HCT116 (cell line): ENCODE data around the gene CCDC142.
A peak's percentile ranks its signal among the peaks of the same experiment; 100 is the strongest.

Source experiments
- CTCF ChIP-seq, 3 experiments: fragments of 200-600 bp in 1 of 3; sonication (generic) in 1 of 3; IDR thresholded peaks in 2 of 3; conservative IDR thresholded peaks in 1 of 3; 2 replicates each; pipeline ENCODE4 v1.5.1; 2012 to 2017; ENCODE audit warnings: low read depth in 2 of 3, low read length in 2 of 3, antibody characterized with exemption in 1 of 3, borderline replicate concordance in 1 of 3, control low read depth in 1 of 3, mild to moderate bottlenecking in 1 of 3, mixed read lengths in 1 of 3, mixed run types in 1 of 3, moderate library complexity in 1 of 3; ENCODE audit not compliant: insufficient read depth in 1 of 3
- ELF1 ChIP-seq: IDR thresholded peaks from 2 replicates; pipeline ENCODE4 v1.6.1; 2012; ENCODE audit warnings: low read depth, borderline replicate concordance
- POLR2A ChIP-seq: IDR thresholded peaks from 2 replicates; pipeline ENCODE4 v1.7.0; 2011; ENCODE audit warnings: borderline replicate concordance; ENCODE audit not compliant: insufficient read depth, insufficient read length; ENCODE audit errors: extremely low read depth
- POLR2AphosphoS5 ChIP-seq: IDR thresholded peaks from 2 replicates; pipeline ENCODE4 v1.6.1; 2011; ENCODE audit warnings: mild to moderate bottlenecking, low read depth, low read length, moderate library complexity
- RAD21 ChIP-seq: IDR thresholded peaks from 2 replicates; pipeline ENCODE4 v1.6.1; 2012; ENCODE audit warnings: low read depth, mild to moderate bottlenecking
- REST ChIP-seq: IDR thresholded peaks from 2 replicates; pipeline ENCODE4 v1.6.1; 2012; ENCODE audit warnings: low read depth
- SIN3A ChIP-seq: IDR thresholded peaks from 2 replicates; pipeline ENCODE4 v1.6.1; 2012; ENCODE audit warnings: low read depth
- YY1 ChIP-seq: IDR thresholded peaks from 2 replicates; pipeline ENCODE4 v1.6.1; 2011; ENCODE audit warnings: low read length, low read depth, moderate library complexity, mild to moderate bottlenecking; ENCODE audit not compliant: insufficient replicate concordance; ENCODE audit errors: extremely low read depth
- ZBTB33 ChIP-seq: IDR thresholded peaks from 2 replicates; pipeline ENCODE4 v1.6.1; 2011; ENCODE audit warnings: mild to moderate bottlenecking, low read length, moderate library complexity; ENCODE audit not compliant: insufficient replicate concordance; ENCODE audit errors: extremely low read depth

GRCh38 chr2:74472086-74472944 is 10.5 kb downstream of the CCDC142 start, which contains the start of gene MRPL53:
- TF ChIP-seq POLR2AphosphoS5 (peak; percentile 99), CTCF (IDR thresholded peaks at IDR 0.05 in 2 of 3, conservative IDR thresholded peaks at IDR 0.05 in 1 of 3; ENCODE audit: borderline replicate concordance in 1 of 3, insufficient read depth in 1 of 3, low read depth in 2 of 3, low read length in 2 of 3) (no peak), ZBTB33 (peak; percentile 65), REST (no peak), SIN3A (peak; percentile 85), POLR2A (peak; percentile 93), RAD21 (no peak), YY1 (peak; percentile 96), ELF1 (no peak; the same call in 1 of the 2 replicates)
